DOHH2 (cell line): ENCODE measurements around the gene KRT6C.

Experiments
- H3F3A ChIP-seq: fragments of 200-600 bp; sonication (generic), shearing (Covaris generic); 2 replicates; pipeline ENCODE4 v1.6.0; 2016; ENCODE audit warnings: antibody characterized with exemption, mild to moderate bottlenecking; ENCODE audit not compliant: control insufficient read depth, insufficient read depth
- H3K27ac ChIP-seq: fragments of 200-600 bp; sonication (generic); 2 replicates; pipeline ENCODE4 v1.5.1; 2014; ENCODE audit warnings: low read depth, mild to moderate bottlenecking, low read length, moderate library complexity
- H3K27me3 ChIP-seq: fragments of 200-600 bp; sonication (generic); 2 replicates; pipeline ENCODE4 v1.6.1; 2014; ENCODE audit warnings: mild to moderate bottlenecking, low read length, mixed read lengths; ENCODE audit not compliant: control insufficient read depth
- H3K36me3 ChIP-seq: fragments of 200-600 bp; sonication (generic); 2 replicates; pipeline ENCODE4 v1.6.1; 2014; ENCODE audit warnings: mild to moderate bottlenecking, low read length, moderate library complexity, mixed read lengths; ENCODE audit not compliant: control insufficient read depth
- H3K4me1 ChIP-seq: fragments of 200-600 bp; sonication (generic); 2 replicates; pipeline ENCODE4 v1.6.1; 2014; ENCODE audit warnings: mild to moderate bottlenecking, low read length, mixed read lengths; ENCODE audit not compliant: control insufficient read depth
- H3K4me2 ChIP-seq: fragments of 200-600 bp; sonication (generic); 2 replicates; pipeline ENCODE4 v1.6.0; 2014; ENCODE audit warnings: mild to moderate bottlenecking, low read length, moderate library complexity
- H3K4me3 ChIP-seq: fragments of 200-600 bp; sonication (generic); 2 replicates; pipeline ENCODE4 v1.5.1; 2014; ENCODE audit warnings: mild to moderate bottlenecking, low read length, mixed read lengths
- H3K79me2 ChIP-seq: fragments of 200-600 bp; sonication (generic); 2 replicates; pipeline ENCODE4 v1.6.1; 2014; ENCODE audit warnings: mild to moderate bottlenecking, low read length, mixed read lengths; ENCODE audit not compliant: control insufficient read depth
- H3K9me2 ChIP-seq: fragments of 200-600 bp; sonication (generic); replicated peaks from 2 replicates; pipeline ENCODE4 v1.6.1; 2014; ENCODE audit warnings: mild to moderate bottlenecking, low read length, mixed read lengths; ENCODE audit not compliant: control insufficient read depth
- H3K9me3 ChIP-seq: fragments of 200-600 bp; sonication (generic); 2 replicates; pipeline ENCODE4 v1.6.1; 2014; ENCODE audit warnings: antibody characterized with exemption, low read length, mixed read lengths; ENCODE audit not compliant: control insufficient read depth, insufficient read depth
- H4K20me1 ChIP-seq: fragments of 200-600 bp; sonication (generic); 2 replicates; pipeline ENCODE4 v1.6.0; 2014; ENCODE audit warnings: low read depth, mild to moderate bottlenecking, antibody characterized with exemption, low read length, moderate library complexity; ENCODE audit not compliant: control insufficient read depth, insufficient read depth
- EZH2phosphoT487 ChIP-seq: fragments of 200-600 bp; sonication (generic); IDR thresholded peaks from 2 replicates; pipeline ENCODE4 v1.6.1; 2017; ENCODE audit warnings: borderline replicate concordance, mild to moderate bottlenecking, antibody characterized with exemption, low read length, moderate library complexity, mixed read lengths
- TF ChIP-seq, protein P1 (sequence below): fragments of 200-600 bp; sonication (generic); IDR thresholded peaks from one replicate; pipeline ENCODE4 v1.5.1; 2014; ENCODE audit warnings: antibody characterized with exemption, mild to moderate bottlenecking, low read depth, low read length; ENCODE audit not compliant: poor library complexity, severe bottlenecking

Gene KRT6C

GRCh38 chr12:52496054-52496453 lies 22.4 kb upstream of the KRT6C start:
- TF ChIP-seq EZH2phosphoT487: no peak
- TF ChIP-seq, protein P1, sequence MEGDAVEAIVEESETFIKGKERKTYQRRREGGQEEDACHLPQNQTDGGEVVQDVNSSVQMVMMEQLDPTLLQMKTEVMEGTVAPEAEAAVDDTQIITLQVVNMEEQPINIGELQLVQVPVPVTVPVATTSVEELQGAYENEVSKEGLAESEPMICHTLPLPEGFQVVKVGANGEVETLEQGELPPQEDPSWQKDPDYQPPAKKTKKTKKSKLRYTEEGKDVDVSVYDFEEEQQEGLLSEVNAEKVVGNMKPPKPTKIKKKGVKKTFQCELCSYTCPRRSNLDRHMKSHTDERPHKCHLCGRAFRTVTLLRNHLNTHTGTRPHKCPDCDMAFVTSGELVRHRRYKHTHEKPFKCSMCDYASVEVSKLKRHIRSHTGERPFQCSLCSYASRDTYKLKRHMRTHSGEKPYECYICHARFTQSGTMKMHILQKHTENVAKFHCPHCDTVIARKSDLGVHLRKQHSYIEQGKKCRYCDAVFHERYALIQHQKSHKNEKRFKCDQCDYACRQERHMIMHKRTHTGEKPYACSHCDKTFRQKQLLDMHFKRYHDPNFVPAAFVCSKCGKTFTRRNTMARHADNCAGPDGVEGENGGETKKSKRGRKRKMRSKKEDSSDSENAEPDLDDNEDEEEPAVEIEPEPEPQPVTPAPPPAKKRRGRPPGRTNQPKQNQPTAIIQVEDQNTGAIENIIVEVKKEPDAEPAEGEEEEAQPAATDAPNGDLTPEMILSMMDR: no peak
- Histone ChIP-seq H3K4me2 (no peak overlapping the region), H3K27me3 (peaks cover 15% of the 10 kb centered on the region), H3K9me3 (no peaks in the 10 kb centered on the region), H4K20me1 (no peaks in the 10 kb centered on the region), H3K79me2 (no peaks in the 10 kb centered on the region), H3K4me3 (no peak overlapping the region), H3K9me2 (no peaks in the 10 kb centered on the region), H3K36me3 (no peaks in the 10 kb centered on the region), H3K4me1 (no peaks in the 10 kb centered on the region), H3F3A (no peaks in the 10 kb centered on the region), H3K27ac (no peak overlapping the region)

- TF ChIP-seq, protein P1: no peak
- TF ChIP-seq EZH2phosphoT487: no peak
- Histone ChIP-seq H3K36me3 (no peaks in the 10 kb centered on the region), H3K4me2 (no peak overlapping the region), H3K4me1 (no peaks in the 10 kb centered on the region), H3K9me3 (no peaks in the 10 kb centered on the region), H3K9me2 (no peaks in the 10 kb centered on the region), H3K79me2 (no peaks in the 10 kb centered on the region), H4K20me1 (no peaks in the 10 kb centered on the region), H3K27ac (no peak overlapping the region), H3K4me3 (no peak overlapping the region), H3K27me3 (peaks cover 15% of the 10 kb centered on the region), H3F3A (no peaks in the 10 kb centered on the region)
Observed at GRCh38 chr12:52495389-52495788, 21.8 kb upstream of the KRT6C start.

DNA sequence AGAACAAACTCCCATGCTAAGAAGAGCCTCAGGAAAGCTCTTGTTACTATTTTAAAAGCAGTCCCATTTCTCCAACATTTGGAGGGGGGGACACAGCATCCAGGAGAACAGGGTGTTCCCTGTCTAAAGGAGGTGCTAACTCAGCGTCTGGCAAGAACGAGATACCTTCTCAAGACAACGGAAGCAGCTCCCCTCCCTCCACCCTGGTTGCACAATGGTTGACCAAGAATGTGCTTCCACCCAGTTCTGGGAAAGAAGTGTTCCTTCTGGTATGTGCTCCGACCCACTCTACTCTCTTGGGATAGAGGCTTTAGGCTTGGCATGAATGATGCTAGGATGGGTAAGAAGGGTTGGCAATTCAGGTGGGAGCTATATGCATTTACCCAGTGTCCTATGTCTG lies 20.9 kb upstream of the KRT6C start:
- no peak overlapping the region for H3K27ac ChIP-seq
- no peak for TF ChIP-seq EZH2phosphoT487
- TF ChIP-seq, protein P1: no peak
- no peaks in the 10 kb centered on the region for H3F3A ChIP-seq
- no peaks in the 10 kb centered on the region for H3K4me1 ChIP-seq
- no peaks in the 10 kb centered on the region for H4K20me1 ChIP-seq
- H3K36me3 ChIP-seq: no peaks in the 10 kb centered on the region
- no peak overlapping the region for H3K4me2 ChIP-seq
- H3K79me2 ChIP-seq: no peaks in the 10 kb centered on the region
- no peak overlapping the region for H3K4me3 ChIP-seq
- H3K9me3 ChIP-seq: no peaks in the 10 kb centered on the region
- peaks cover 15% of the 10 kb centered on the region for H3K27me3 ChIP-seq
- no peaks in the 10 kb centered on the region for H3K9me2 ChIP-seq

- no peaks in the 10 kb centered on the region for H3K4me1 ChIP-seq
- no peaks in the 10 kb centered on the region for H3F3A ChIP-seq
- H3K79me2 ChIP-seq: no peaks in the 10 kb centered on the region
- H3K36me3 ChIP-seq: no peaks in the 10 kb centered on the region
- no peaks in the 10 kb centered on the region for H3K9me3 ChIP-seq
- H3K27ac ChIP-seq: no peak overlapping the region
- H3K4me2 ChIP-seq: no peak overlapping the region
- peaks cover 15% of the 10 kb centered on the region for H3K27me3 ChIP-seq
- TF ChIP-seq EZH2phosphoT487: no peak
- TF ChIP-seq, protein P1: no peak
- no peaks in the 10 kb centered on the region for H3K9me2 ChIP-seq
- H4K20me1 ChIP-seq: no peaks in the 10 kb centered on the region
- H3K4me3 ChIP-seq: no peak overlapping the region
Observed at GRCh38 chr12:52494100-52494499, 20.5 kb upstream of the KRT6C start.
